H1 (cell line): Measurements from ENCODE around the gene ZSWIM7. TPM values are rescaled to one million over a fixed set of nuclear protein-coding genes. Genes with fewer than 3 reads are reported as not detected.

Experiments used
- BCL11A ChIP-seq, 2 experiments: IDR thresholded peaks; one replicate each; pipeline ENCODE4 v1.6.1; 2011; ENCODE audit warnings: low read depth in 2 of 2, low read length in 2 of 2, mild to moderate bottlenecking in 2 of 2
- CEBPB ChIP-seq: IDR thresholded peaks from 2 replicates; pipeline ENCODE4 v1.6.1; 2012; ENCODE audit warnings: low read depth, low read length
- CREB1 ChIP-seq: IDR thresholded peaks from 2 replicates; pipeline ENCODE4 v1.6.1; 2012; ENCODE audit warnings: inconsistent platforms
- FOSL1 ChIP-seq: IDR thresholded peaks from 2 replicates; pipeline ENCODE4 v1.6.1; 2011; ENCODE audit warnings: mild to moderate bottlenecking, low read depth, low read length, moderate library complexity; ENCODE audit not compliant: insufficient read depth
- GTF2F1 ChIP-seq: IDR thresholded peaks from 2 replicates; pipeline ENCODE4 v1.6.1; 2012; ENCODE audit warnings: low read depth, low read length, improper control_type of control experiment, borderline replicate concordance
- KDM1A ChIP-seq: fragments of 200-600, 300-600 bp; sonication (generic); IDR thresholded peaks from 2 replicates; pipeline ENCODE4 v1.7.1; 2016; ENCODE audit warnings: mild to moderate bottlenecking, low read length, borderline replicate concordance
- KDM4A ChIP-seq: IDR thresholded peaks from one replicate; pipeline ENCODE4 v1.7.1; 2012; ENCODE audit warnings: low read depth, mild to moderate bottlenecking, moderate library complexity, low read length, inconsistent platforms; ENCODE audit not compliant: severe bottlenecking
- KDM5A ChIP-seq: fragments of 200-600 bp; IDR thresholded peaks from 2 replicates; pipeline ENCODE4 v1.7.1; 2012; ENCODE audit warnings: mild to moderate bottlenecking, low read length, inconsistent platforms, mixed read lengths
- POLR2A ChIP-seq, 2 experiments: IDR thresholded peaks; 1 replicate in 1 of 2; 2 replicates in 1 of 2; pipeline ENCODE4 v1.6.1; 2011; ENCODE audit warnings: low read depth in 2 of 2, low read length in 2 of 2, mild to moderate bottlenecking in 2 of 2; ENCODE audit errors: control extremely low read depth in 1 of 2
- POLR2AphosphoS5 ChIP-seq: IDR thresholded peaks from 2 replicates; pipeline ENCODE4 v1.6.1; 2011; ENCODE audit warnings: low read depth, low read length
- SIN3A ChIP-seq, 2 experiments: IDR thresholded peaks in 1 of 2; conservative IDR thresholded peaks in 1 of 2; 2 replicates each; pipeline ENCODE4 v1.6.1; 2011 to 2012; ENCODE audit warnings: low read length in 2 of 2, improper control_type of control experiment in 1 of 2, low read depth in 1 of 2, mild to moderate bottlenecking in 1 of 2
- SP2 ChIP-seq: IDR thresholded peaks from 2 replicates; pipeline ENCODE4 v1.6.1; 2012; ENCODE audit warnings: mild to moderate bottlenecking, low read length, inconsistent platforms
- TAF7 ChIP-seq: optimal IDR thresholded peaks from 2 replicates; pipeline ENCODE3; 2011; ENCODE audit warnings: low read depth, mild to moderate bottlenecking, inconsistent platforms, low read length, moderate library complexity, borderline replicate concordance
- TEAD4 ChIP-seq: IDR thresholded peaks from 2 replicates; pipeline ENCODE4 v1.6.1; 2012; ENCODE audit warnings: low read depth, low read length, inconsistent platforms, mixed read lengths
- polyA plus RNA-seq, 7 experiments: library from polyadenylated mRNA; depleted of rRNA in 3 of 7; stranded (reverse) in 5 of 7; unstranded in 2 of 7; fragments of >200 nt in 5 of 7; fragments of 200-250 nt in 2 of 7; gene quantifications; 1 replicate in 5 of 7; 2 replicates in 1 of 7; 4 replicates in 1 of 7; pipeline versions ENCODE4 v1.2.1 to v1.2.3, GENCODE V29; 2011 to 2013; ENCODE audit warnings: missing spikeins in 2 of 7, mixed read lengths in 2 of 7
- total RNA-seq: library from RNA; stranded (reverse); fragmentation: NEBNext Ultra II Directional; extraction: Animal tissue kit (Norgen Biotek cat#: 25700); gene quantifications from 2 replicates; pipeline ENCODE4 v1.2.1, GENCODE V29; 2021

ZSWIM7 gene
- total and polyA plus RNA-seq, 2 of the 8 experiments (the other 6 are each of a cell fraction or from before 2014, with no cell fraction given) = 39.3 to 57.7 TPM

- TF ChIP-seq FOSL1 (no peak), POLR2AphosphoS5 (no peak), TAF7 (no peak), SIN3A (conservative IDR thresholded peaks at IDR 0.05 in 1 of 2, IDR thresholded peaks at IDR 0.05 in 1 of 2; ENCODE audit: low read depth in 1 of 2, low read length in 2 of 2) (no peak), KDM4A (no peak), BCL11A (IDR thresholded peaks at IDR 0.05; ENCODE audit: low read depth in 2 of 2, low read length in 2 of 2) (no peak), CREB1 (no peak), TEAD4 (no peak), POLR2A (IDR thresholded peaks at IDR 0.05; ENCODE audit: control extremely low read depth in 1 of 2, low read depth in 2 of 2, low read length in 2 of 2) (no peak), SP2 (no peak), KDM1A (no peak), CEBPB (no peak), KDM5A (no peak), GTF2F1 (no peak)
Measured at GRCh38 chr17:15952916-15953790, 46.4 kb downstream of the ZSWIM7 start (continued).
